Measurements from ENCODE around the gene KIAA1217. TPM values are rescaled to one million over a fixed set of nuclear protein-coding genes. Genes with fewer than 3 reads are reported as not detected.

Gene KIAA1217
- polyA plus RNA-seq, 1 donor from 2014 or later, result 0.22 TPM

DNA sequence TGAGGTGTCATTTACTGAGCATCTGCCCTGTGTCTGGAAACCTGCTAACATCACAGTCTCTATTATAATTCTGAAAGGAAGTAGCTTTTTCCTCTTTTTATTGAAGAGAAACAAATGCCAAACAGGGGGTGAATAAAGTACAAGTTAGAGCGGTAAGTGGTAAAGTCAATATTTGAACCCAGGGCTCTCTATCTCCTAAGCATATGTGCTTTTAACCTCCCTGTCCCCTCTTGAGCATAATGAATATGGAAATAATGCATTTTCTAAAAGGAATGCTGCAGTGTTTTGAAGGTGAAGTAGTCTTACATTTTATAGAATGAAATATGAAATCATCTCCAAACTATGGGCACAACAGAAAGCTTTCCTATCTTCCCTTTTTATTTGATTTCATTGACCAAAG lies 196.7 kb downstream of the KIAA1217 start:
- TF ChIP-seq, protein P1, sequence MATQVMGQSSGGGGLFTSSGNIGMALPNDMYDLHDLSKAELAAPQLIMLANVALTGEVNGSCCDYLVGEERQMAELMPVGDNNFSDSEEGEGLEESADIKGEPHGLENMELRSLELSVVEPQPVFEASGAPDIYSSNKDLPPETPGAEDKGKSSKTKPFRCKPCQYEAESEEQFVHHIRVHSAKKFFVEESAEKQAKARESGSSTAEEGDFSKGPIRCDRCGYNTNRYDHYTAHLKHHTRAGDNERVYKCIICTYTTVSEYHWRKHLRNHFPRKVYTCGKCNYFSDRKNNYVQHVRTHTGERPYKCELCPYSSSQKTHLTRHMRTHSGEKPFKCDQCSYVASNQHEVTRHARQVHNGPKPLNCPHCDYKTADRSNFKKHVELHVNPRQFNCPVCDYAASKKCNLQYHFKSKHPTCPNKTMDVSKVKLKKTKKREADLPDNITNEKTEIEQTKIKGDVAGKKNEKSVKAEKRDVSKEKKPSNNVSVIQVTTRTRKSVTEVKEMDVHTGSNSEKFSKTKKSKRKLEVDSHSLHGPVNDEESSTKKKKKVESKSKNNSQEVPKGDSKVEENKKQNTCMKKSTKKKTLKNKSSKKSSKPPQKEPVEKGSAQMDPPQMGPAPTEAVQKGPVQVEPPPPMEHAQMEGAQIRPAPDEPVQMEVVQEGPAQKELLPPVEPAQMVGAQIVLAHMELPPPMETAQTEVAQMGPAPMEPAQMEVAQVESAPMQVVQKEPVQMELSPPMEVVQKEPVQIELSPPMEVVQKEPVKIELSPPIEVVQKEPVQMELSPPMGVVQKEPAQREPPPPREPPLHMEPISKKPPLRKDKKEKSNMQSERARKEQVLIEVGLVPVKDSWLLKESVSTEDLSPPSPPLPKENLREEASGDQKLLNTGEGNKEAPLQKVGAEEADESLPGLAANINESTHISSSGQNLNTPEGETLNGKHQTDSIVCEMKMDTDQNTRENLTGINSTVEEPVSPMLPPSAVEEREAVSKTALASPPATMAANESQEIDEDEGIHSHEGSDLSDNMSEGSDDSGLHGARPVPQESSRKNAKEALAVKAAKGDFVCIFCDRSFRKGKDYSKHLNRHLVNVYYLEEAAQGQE (IDR thresholded peaks at IDR 0.05; ENCODE audit: borderline replicate concordance), result no peak
- TF ChIP-seq RAD21 (conservative IDR thresholded peaks at IDR 0.05) (no peak), SMC3 (conservative IDR thresholded peaks at IDR 0.05; ENCODE audit: poor library complexity) (no peak), EP300 (conservative IDR thresholded peaks at IDR 0.05; ENCODE audit: poor library complexity, severe bottlenecking) (no peak), TAF1 (IDR thresholded peaks at IDR 0.05; ENCODE audit: low read depth) (no peak), EZH2 (IDR thresholded peaks at IDR 0.05; ENCODE audit: borderline replicate concordance, insufficient read depth, low read length, poor library complexity, severe bottlenecking) (no peak), MXI1 (conservative IDR thresholded peaks at IDR 0.05; ENCODE audit: poor library complexity, severe bottlenecking) (no peak), POLR2AphosphoS5 (IDR thresholded peaks at IDR 0.05) (no peak)
- TF ChIP-seq, protein P2, sequence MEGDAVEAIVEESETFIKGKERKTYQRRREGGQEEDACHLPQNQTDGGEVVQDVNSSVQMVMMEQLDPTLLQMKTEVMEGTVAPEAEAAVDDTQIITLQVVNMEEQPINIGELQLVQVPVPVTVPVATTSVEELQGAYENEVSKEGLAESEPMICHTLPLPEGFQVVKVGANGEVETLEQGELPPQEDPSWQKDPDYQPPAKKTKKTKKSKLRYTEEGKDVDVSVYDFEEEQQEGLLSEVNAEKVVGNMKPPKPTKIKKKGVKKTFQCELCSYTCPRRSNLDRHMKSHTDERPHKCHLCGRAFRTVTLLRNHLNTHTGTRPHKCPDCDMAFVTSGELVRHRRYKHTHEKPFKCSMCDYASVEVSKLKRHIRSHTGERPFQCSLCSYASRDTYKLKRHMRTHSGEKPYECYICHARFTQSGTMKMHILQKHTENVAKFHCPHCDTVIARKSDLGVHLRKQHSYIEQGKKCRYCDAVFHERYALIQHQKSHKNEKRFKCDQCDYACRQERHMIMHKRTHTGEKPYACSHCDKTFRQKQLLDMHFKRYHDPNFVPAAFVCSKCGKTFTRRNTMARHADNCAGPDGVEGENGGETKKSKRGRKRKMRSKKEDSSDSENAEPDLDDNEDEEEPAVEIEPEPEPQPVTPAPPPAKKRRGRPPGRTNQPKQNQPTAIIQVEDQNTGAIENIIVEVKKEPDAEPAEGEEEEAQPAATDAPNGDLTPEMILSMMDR (IDR thresholded peaks at IDR 0.05; ENCODE audit: poor library complexity, severe bottlenecking), result no peak
- Histone ChIP-seq H2AFZ (ENCODE audit: low read depth, low read length) (no peak overlapping the region), H3K4me2 (ENCODE audit: low read length) (no peak overlapping the region), H4K20me1 (ENCODE audit: insufficient read depth) (no peaks in the 10 kb centered on the region), H3K9ac (ENCODE audit: low read length) (no peak overlapping the region), H3K27ac (ENCODE audit: low read length) (no peak overlapping the region), H3F3A (ENCODE audit: insufficient read depth, low read length, poor library complexity, severe bottlenecking) (no peaks in the 10 kb centered on the region), H3K9me2 (ENCODE audit: insufficient read depth, low read length) (no peaks in the 10 kb centered on the region), H3K27me3 (ENCODE audit: insufficient read depth, low read depth, low read length) (no peaks in the 10 kb centered on the region), H3K79me2 (replicated peaks; ENCODE audit: insufficient read depth, low read length) (no peaks in the 10 kb centered on the region), H3K4me3 (ENCODE audit: low read length) (no peak overlapping the region), H3K36me3 (ENCODE audit: insufficient read depth, low read length) (no peaks in the 10 kb centered on the region), H3K9me3 (ENCODE audit: low read length) (no peaks in the 10 kb centered on the region)

DNA sequence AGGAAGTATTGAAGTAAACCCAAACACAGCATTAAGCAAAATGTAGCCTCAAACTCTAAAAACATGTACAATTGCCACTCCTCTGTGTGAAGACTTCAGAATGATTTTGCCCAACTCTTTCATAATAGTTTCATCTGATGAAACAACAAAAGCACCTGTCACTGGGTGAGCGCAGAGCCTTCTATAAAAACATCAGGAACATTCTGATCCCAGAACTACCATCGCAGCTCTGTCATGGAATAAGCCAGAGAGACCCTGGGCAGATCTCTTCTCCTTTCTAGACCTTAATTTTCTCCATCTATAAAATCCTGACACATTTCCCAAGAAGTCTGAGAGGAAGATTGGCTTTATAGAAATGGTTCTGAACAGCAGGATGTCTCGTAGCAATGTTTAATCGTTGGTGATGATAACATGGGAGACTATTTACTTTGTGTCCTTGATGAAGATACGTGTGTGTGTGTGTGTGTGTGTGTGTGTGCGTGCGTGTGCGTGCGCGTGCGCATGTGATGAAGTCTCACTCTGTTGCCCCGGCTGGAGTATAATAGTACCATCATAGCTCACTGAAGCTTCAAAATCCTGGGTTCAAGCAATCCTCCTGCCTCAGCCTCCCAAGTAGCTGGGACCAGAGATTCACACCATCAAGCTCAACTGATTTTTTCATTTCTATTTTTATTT lies 198.0 kb downstream of the KIAA1217 start:
- H3K9me3 ChIP-seq (ENCODE audit: low read length), result no peaks in the 10 kb centered on the region
- no peaks in the 10 kb centered on the region for H4K20me1 ChIP-seq (ENCODE audit: insufficient read depth)
- H3K27me3 ChIP-seq (ENCODE audit: insufficient read depth, low read depth, low read length), result no peaks in the 10 kb centered on the region
- H3K36me3 ChIP-seq (ENCODE audit: insufficient read depth, low read length), result no peaks in the 10 kb centered on the region
- no peak overlapping the region for H3K4me2 ChIP-seq (ENCODE audit: low read length)
- no peak overlapping the region for H3K4me3 ChIP-seq (ENCODE audit: low read length)
- no peak overlapping the region for H2AFZ ChIP-seq (ENCODE audit: low read depth, low read length)
- H3K27ac ChIP-seq (ENCODE audit: low read length), result no peak overlapping the region
- no peaks in the 10 kb centered on the region for H3F3A ChIP-seq (ENCODE audit: insufficient read depth, low read length, poor library complexity, severe bottlenecking)
- H3K9ac ChIP-seq (ENCODE audit: low read length), result no peak overlapping the region
- no peaks in the 10 kb centered on the region for H3K9me2 ChIP-seq (ENCODE audit: insufficient read depth, low read length)
- no peaks in the 10 kb centered on the region for H3K79me2 ChIP-seq (replicated peaks; ENCODE audit: insufficient read depth, low read length)
- TF ChIP-seq, protein P1 (IDR thresholded peaks at IDR 0.05; ENCODE audit: borderline replicate concordance), result no peak
- TF ChIP-seq RAD21 (conservative IDR thresholded peaks at IDR 0.05) (no peak), EZH2 (IDR thresholded peaks at IDR 0.05; ENCODE audit: borderline replicate concordance, insufficient read depth, low read length, poor library complexity, severe bottlenecking) (no peak), POLR2AphosphoS5 (IDR thresholded peaks at IDR 0.05) (no peak), MXI1 (conservative IDR thresholded peaks at IDR 0.05; ENCODE audit: poor library complexity, severe bottlenecking) (no peak), TAF1 (IDR thresholded peaks at IDR 0.05; ENCODE audit: low read depth) (no peak), EP300 (conservative IDR thresholded peaks at IDR 0.05; ENCODE audit: poor library complexity, severe bottlenecking) (no peak), SMC3 (conservative IDR thresholded peaks at IDR 0.05; ENCODE audit: poor library complexity) (no peak)
- TF ChIP-seq, protein P2 (IDR thresholded peaks at IDR 0.05; ENCODE audit: poor library complexity, severe bottlenecking), result no peak
